CD4-positive, CD25-positive, alpha-beta regulatory T cell (primary cell): ENCODE measurements around the gene KCNIP1. TPM values are rescaled to one million over a fixed set of nuclear protein-coding genes. Genes with fewer than 3 reads are reported as not detected.

Source experiments
- ATAC-seq, 2 donors: fragments of 150-1000 bp; cut with Tn5 transposase; one replicate each; pipeline ENCODE4 v1.10.0; 2021; ENCODE audit warnings: low read depth in 2 of 2, moderate number of reproducible peaks in 2 of 2, moderate library complexity in 1 of 2
- DNase-seq, 3 donors: peaks; one replicate each; pipeline versions ENCODE4 v3.0.0 to v3.0.0-alpha.2; 2012 to 2022; ENCODE audit warnings: mixed read lengths in 1 of 3
- H3K27ac ChIP-seq: one replicate; pipeline ENCODE4 v1.7.0; 2013; ENCODE audit warnings: mild to moderate bottlenecking, low read length; ENCODE audit not compliant: insufficient read depth, poor library complexity, severe bottlenecking
- H3K27me3 ChIP-seq: one replicate; pipeline ENCODE4 v1.7.0; 2013; ENCODE audit warnings: low read length; ENCODE audit not compliant: control insufficient read depth, insufficient read depth
- H3K36me3 ChIP-seq: one replicate; pipeline ENCODE4 v1.7.0; 2013; ENCODE audit warnings: mild to moderate bottlenecking, low read length, moderate library complexity; ENCODE audit not compliant: control insufficient read depth, insufficient read depth
- H3K4me1 ChIP-seq: 2 replicates; pipeline ENCODE4 v1.7.0; 2013; ENCODE audit warnings: mild to moderate bottlenecking, low read length; ENCODE audit not compliant: insufficient read depth, control insufficient read depth, poor library complexity, severe bottlenecking
- H3K4me3 ChIP-seq: one replicate; pipeline ENCODE4 v1.7.0; 2013; ENCODE audit warnings: low read depth, mild to moderate bottlenecking, low read length, moderate library complexity
- H3K9me3 ChIP-seq, 2 experiments: 1 replicate in 1 of 2; 2 replicates in 1 of 2; pipeline ENCODE4 v1.7.0; 2013; ENCODE audit warnings: low read length in 2 of 2, mild to moderate bottlenecking in 1 of 2, moderate library complexity in 1 of 2; ENCODE audit not compliant: control insufficient read depth in 2 of 2
- H3K27ac Mint-ChIP-seq, 3 donors: one replicate each; pipeline ENCODE4 v1.8.0; 2020 to 2022; ENCODE audit warnings: mild to moderate bottlenecking in 3 of 3, mixed read lengths in 3 of 3, moderate library complexity in 2 of 3
- H3K27me3 Mint-ChIP-seq: one replicate; pipeline ENCODE4 v1.8.0; 2022; ENCODE audit warnings: mild to moderate bottlenecking, mixed read lengths
- H3K36me3 Mint-ChIP-seq: one replicate; pipeline ENCODE4 v1.8.0; 2020; ENCODE audit warnings: mixed read lengths
- H3K4me1 Mint-ChIP-seq, 4 donors: one replicate each; pipeline ENCODE4 v1.8.0; 2020 to 2022; ENCODE audit warnings: mixed read lengths in 4 of 4, mild to moderate bottlenecking in 1 of 4
- H3K4me3 Mint-ChIP-seq, 4 donors: one replicate each; pipeline ENCODE4 v1.8.0; 2020 to 2022; ENCODE audit warnings: mild to moderate bottlenecking in 4 of 4, mixed read lengths in 4 of 4, moderate library complexity in 3 of 4
- H3K9me3 Mint-ChIP-seq, 7 donors: one replicate each; pipeline ENCODE4 v1.8.0; 2020 to 2022; ENCODE audit warnings: mixed read lengths in 7 of 7, mild to moderate bottlenecking in 3 of 7, moderate library complexity in 2 of 7
- polyA plus RNA-seq, 4 donors: library from polyadenylated mRNA; unstranded; fragments of 300-500 nt; fragmentation: Illumina TruSeq; gene quantifications; one replicate each; pipeline ENCODE4 v1.2.3, GENCODE V29; 2021
- total RNA-seq: library from RNA; stranded (reverse); gene quantifications from one replicate; pipeline ENCODE4 v1.2.3, GENCODE V29; 2022

Gene KCNIP1
- total and polyA plus RNA-seq, 5 donors from 2014 or later = not detected

DNA sequence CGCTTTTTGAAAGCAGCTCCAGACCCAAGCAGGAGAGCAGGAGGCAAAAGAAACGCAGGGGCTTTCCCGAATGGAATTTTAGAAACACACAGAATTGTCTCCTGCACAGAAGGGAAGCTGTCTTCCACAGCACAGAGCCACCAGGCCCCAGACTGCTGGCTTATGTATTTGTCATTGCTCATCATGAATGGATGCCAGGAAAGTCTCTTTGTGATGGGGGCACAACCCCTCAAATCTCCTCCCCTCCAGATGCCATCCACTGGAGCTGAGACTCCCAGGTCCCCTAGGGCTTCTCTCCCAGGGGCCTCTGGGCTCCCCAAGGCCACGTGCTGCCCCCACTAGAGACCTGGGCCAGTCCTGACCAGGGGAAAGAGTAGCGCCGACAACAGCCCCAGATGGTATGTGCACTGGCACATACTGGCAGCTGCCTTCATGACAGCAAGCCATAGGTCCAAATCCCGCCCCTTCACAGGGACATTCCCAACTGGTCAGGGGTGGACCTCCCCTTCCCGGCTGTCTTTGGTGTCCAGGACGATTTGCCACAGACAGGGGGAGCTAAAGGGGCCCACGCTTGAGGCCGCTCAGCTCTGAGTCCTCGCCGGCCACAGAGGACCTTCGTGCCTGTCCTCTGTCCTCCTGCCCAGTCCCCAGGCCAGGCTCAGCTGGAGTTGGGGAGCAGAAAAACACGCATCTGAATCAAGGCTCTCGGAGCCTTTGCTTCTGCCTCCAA lies 127.8 kb downstream of the KCNIP1 start:
- H3K27ac ChIP-seq = no peak overlapping the region
- Mint-ChIP-seq H3K4me1 (peaks cover 0 to 21% (median 9%) of the 10 kb centered on the region in 4 donors), H3K27ac (no peak overlapping the region), H3K27me3 (peaks cover 19% of the 10 kb centered on the region), H3K36me3 (no peaks in the 10 kb centered on the region), H3K4me3 (no peak overlapping the region), H3K9me3 (peaks cover 0 to 2% (median 0%) of the 10 kb centered on the region in 7 donors)
- H3K4me3 ChIP-seq = no peak overlapping the region
- DNase-seq (no peak), ATAC-seq (no peak)
- peaks cover 9% of the 10 kb centered on the region for H3K4me1 ChIP-seq
- no peaks in the 10 kb centered on the region for H3K9me3 ChIP-seq
- no peaks in the 10 kb centered on the region for H3K27me3 ChIP-seq
- no peaks in the 10 kb centered on the region for H3K36me3 ChIP-seq

GRCh38 chr5:170632266-170632984 lies 128.6 kb downstream of the KCNIP1 start:
- peak overlapping the region in 2 of 4 donors; percentile 67 to 82 for H3K4me3 Mint-ChIP-seq
- no peak overlapping the region for H3K27ac ChIP-seq
- DNase-seq = no peak
- H3K4me3 ChIP-seq = no peak overlapping the region
- H3K4me1 ChIP-seq = peaks cover 9% of the 10 kb centered on the region
- peaks cover 0 to 21% (median 9%) of the 10 kb centered on the region in 4 donors for H3K4me1 Mint-ChIP-seq
- H3K9me3 ChIP-seq = no peaks in the 10 kb centered on the region
- peaks cover 21% of the 10 kb centered on the region for H3K27me3 Mint-ChIP-seq
- H3K9me3 Mint-ChIP-seq = peaks cover 0 to 2% (median 0%) of the 10 kb centered on the region in 7 donors
- H3K27ac Mint-ChIP-seq = no peak overlapping the region
- H3K36me3 ChIP-seq = no peaks in the 10 kb centered on the region
- ATAC-seq = no peak
- H3K27me3 ChIP-seq = no peaks in the 10 kb centered on the region
- H3K36me3 Mint-ChIP-seq = no peaks in the 10 kb centered on the region

GRCh38 chr5:170632985-170633234 lies 129.1 kb downstream of the KCNIP1 start:
- peak; percentile 16 to 31 (median 22) for DNase-seq
- Mint-ChIP-seq H3K27me3 (peaks cover 25% of the 10 kb centered on the region), H3K9me3 (peaks cover 0 to 2% (median 0%) of the 10 kb centered on the region in 7 donors), H3K27ac (peak overlapping the region; percentile 57 to 82 (median 67)), H3K4me3 (peak overlapping the region in 3 of 4 donors; percentile 13 to 82 (median 67)), H3K4me1 (peaks cover 0 to 21% (median 9%) of the 10 kb centered on the region in 4 donors), H3K36me3 (no peaks in the 10 kb centered on the region)
- H3K36me3 ChIP-seq = no peaks in the 10 kb centered on the region
- H3K27ac ChIP-seq = no peak overlapping the region
- H3K4me3 ChIP-seq = no peak overlapping the region
- no peaks in the 10 kb centered on the region for H3K9me3 ChIP-seq
- no peaks in the 10 kb centered on the region for H3K27me3 ChIP-seq
- no peak for ATAC-seq
- H3K4me1 ChIP-seq = peaks cover 9% of the 10 kb centered on the region

DNA sequence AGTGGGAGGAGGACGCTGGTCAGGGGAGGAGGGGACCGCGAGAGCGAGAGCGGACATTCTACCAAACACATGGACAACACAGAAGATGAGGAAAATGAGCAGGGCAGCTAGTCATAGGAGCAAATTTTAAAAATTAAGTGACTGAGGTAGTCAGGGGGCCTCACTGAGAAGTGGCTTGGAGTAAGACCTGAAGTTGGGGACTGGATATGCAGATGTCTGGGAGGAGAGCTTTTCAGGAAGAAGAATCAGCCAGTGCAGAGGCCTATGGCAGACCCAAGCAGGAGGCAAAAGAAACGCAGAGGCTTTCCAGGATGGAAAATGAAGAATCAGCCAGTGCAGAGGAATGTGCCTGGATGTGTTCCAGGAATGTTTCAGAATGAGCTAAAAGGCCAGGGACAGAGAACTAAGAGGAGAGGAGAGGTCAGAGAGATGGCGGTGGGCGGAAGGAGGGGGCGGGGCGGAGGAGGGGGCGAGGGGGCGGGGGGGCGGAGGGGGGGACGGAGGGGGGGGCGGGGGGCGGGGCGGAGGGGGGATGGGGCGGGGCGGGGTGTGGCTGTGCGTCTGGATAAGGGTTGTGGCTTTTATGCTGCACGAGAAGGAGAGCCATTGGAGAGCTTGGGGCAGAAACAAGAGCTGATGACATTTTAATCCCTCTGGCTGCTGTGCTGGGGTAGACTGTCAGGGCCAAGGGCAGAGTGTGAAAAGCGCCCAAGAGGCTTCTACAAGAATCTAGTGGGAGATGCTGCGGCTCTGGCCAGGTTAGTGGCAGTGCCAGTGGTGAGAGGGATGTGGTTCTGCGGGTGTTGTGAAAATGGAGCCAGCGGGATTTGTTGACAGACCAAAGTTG lies 129.6 kb downstream of the KCNIP1 start:
- peaks cover 26% of the 10 kb centered on the region for H3K27me3 Mint-ChIP-seq
- DNase-seq (no peak), ATAC-seq (no peak)
- no peaks in the 10 kb centered on the region for H3K36me3 Mint-ChIP-seq
- H3K4me3 Mint-ChIP-seq = peak overlapping the region; percentile 13 to 82 (median 66)
- H3K4me1 ChIP-seq = peaks cover 9% of the 10 kb centered on the region
- H3K4me3 ChIP-seq = peak overlapping the region; percentile 7
- peaks cover 0 to 2% (median 0%) of the 10 kb centered on the region in 7 donors for H3K9me3 Mint-ChIP-seq
- H3K9me3 ChIP-seq = no peaks in the 10 kb centered on the region
- no peaks in the 10 kb centered on the region for H3K36me3 ChIP-seq
- H3K27ac ChIP-seq = no peak overlapping the region
- H3K4me1 Mint-ChIP-seq = peaks cover 0 to 21% (median 9%) of the 10 kb centered on the region in 4 donors
- peak overlapping the region; percentile 57 to 82 (median 67) for H3K27ac Mint-ChIP-seq
- no peaks in the 10 kb centered on the region for H3K27me3 ChIP-seq

- peaks cover 9% of the 10 kb centered on the region for H3K4me1 ChIP-seq
- H3K27ac ChIP-seq = no peak overlapping the region
- no peak overlapping the region for H3K4me3 ChIP-seq
- DNase-seq = no peak
- Mint-ChIP-seq H3K27ac (peak overlapping the region in 1 of 3 donors; percentile 78), H3K9me3 (peaks cover 0 to 2% (median 0%) of the 10 kb centered on the region in 7 donors), H3K4me1 (peaks cover 0 to 21% (median 10%) of the 10 kb centered on the region in 4 donors), H3K36me3 (no peaks in the 10 kb centered on the region), H3K4me3 (peak overlapping the region in 1 of 4 donors; percentile 27), H3K27me3 (peaks cover 30% of the 10 kb centered on the region)
- no peaks in the 10 kb centered on the region for H3K9me3 ChIP-seq
- ATAC-seq = no peak
- H3K36me3 ChIP-seq = no peaks in the 10 kb centered on the region
- no peaks in the 10 kb centered on the region for H3K27me3 ChIP-seq
Observed at GRCh38 chr5:170634256-170634990, 130.6 kb downstream of the KCNIP1 start.

DNA sequence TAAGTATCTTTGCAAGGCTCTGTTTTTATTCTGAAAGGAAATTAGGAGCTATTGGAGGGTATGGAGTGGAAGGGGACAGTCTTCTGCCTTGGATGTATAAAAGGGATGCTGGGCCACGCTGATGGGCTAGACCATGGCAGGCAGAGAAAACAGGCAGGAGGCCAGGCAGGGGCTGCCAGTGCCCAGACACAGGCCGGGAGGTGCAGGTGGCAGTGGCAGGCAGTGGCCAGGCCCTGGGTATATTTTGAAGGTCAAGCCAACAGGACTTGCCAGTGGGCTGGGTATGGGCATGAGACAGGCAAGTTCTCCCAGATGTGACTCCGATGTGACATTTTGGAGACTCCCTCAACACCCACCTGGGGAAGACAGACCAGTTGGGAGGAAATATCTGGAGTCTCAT lies 131.9 kb downstream of the KCNIP1 start:
- peaks cover 9% of the 10 kb centered on the region for H3K4me1 ChIP-seq
- H3K27ac ChIP-seq = no peak overlapping the region
- DNase-seq = no peak
- peaks cover 26% of the 10 kb centered on the region for H3K27me3 Mint-ChIP-seq
- peaks cover 0 to 21% (median 10%) of the 10 kb centered on the region in 4 donors for H3K4me1 Mint-ChIP-seq
- ATAC-seq = no peak
- H3K27me3 ChIP-seq = no peaks in the 10 kb centered on the region
- H3K4me3 ChIP-seq = no peak overlapping the region
- H3K36me3 ChIP-seq = no peaks in the 10 kb centered on the region
- H3K4me3 Mint-ChIP-seq = no peak overlapping the region
- no peak overlapping the region for H3K27ac Mint-ChIP-seq
- no peaks in the 10 kb centered on the region for H3K36me3 Mint-ChIP-seq
- H3K9me3 ChIP-seq = no peaks in the 10 kb centered on the region
- peaks cover 0 to 2% (median 0%) of the 10 kb centered on the region in 7 donors for H3K9me3 Mint-ChIP-seq

GRCh38 chr5:170636206-170636605 lies 132.4 kb downstream of the KCNIP1 start:
- H3K27me3 Mint-ChIP-seq = peaks cover 26% of the 10 kb centered on the region

More at GRCh38 chr5:170636206-170636605, 132.4 kb downstream of the KCNIP1 start:
- Mint-ChIP-seq H3K4me3 (no peak overlapping the region), H3K36me3 (no peaks in the 10 kb centered on the region), H3K27ac (peak overlapping the region in 1 of 3 donors; percentile 23), H3K9me3 (peaks cover 0 to 2% (median 0%) of the 10 kb centered on the region in 7 donors), H3K4me1 (peaks cover 0 to 21% (median 10%) of the 10 kb centered on the region in 4 donors)
- no peaks in the 10 kb centered on the region for H3K27me3 ChIP-seq
- no peaks in the 10 kb centered on the region for H3K36me3 ChIP-seq
- H3K4me1 ChIP-seq = peaks cover 9% of the 10 kb centered on the region
- H3K9me3 ChIP-seq = no peaks in the 10 kb centered on the region
- no peak for ATAC-seq
- DNase-seq = no peak
- H3K27ac ChIP-seq = no peak overlapping the region
- H3K4me3 ChIP-seq = no peak overlapping the region
